NCI-H1092 treated with DMSO at 0.1 percent for 48 hours (cell line): ENCODE results near the gene RTN4RL2.
A peak's percentile ranks its signal among the peaks of the same experiment; 100 is the strongest.
"Not testable (repeated sequence)": the region's sequence is repeated elsewhere in the genome, so short reads cannot be mapped to it uniquely, and the experiment has no call there.

Source experiments
- DNase-seq: peaks from one replicate; lab custom pipeline; 2025; lab: John Stamatoyannopoulos, UW

RTN4RL2 gene

GRCh38 chr11:57432714-57433163 is 27.6 kb upstream of the RTN4RL2 start:
- DNase-seq, result no peak

GRCh38 chr11:57434640-57435546 is 25.4 kb upstream of the RTN4RL2 start:
- DNase-seq, result no peak

- no peak for DNase-seq
Observed at GRCh38 chr11:57436031-57436430, 24.3 kb upstream of the RTN4RL2 start.

- DNase-seq, result no peak
Observed at GRCh38 chr11:57438345-57439285, 21.7 kb upstream of the RTN4RL2 start.

- no peak for DNase-seq
Observed at GRCh38 chr11:57439786-57440185, 20.5 kb upstream of the RTN4RL2 start.

GRCh38 chr11:57440744-57441414 is 19.4 kb upstream of the RTN4RL2 start:
- DNase-seq, result peak; percentile 12

- DNase-seq, result no peak
Observed at GRCh38 chr11:57444362-57445121, 15.8 kb upstream of the RTN4RL2 start.

GRCh38 chr11:57445122-57445394 is 15.3 kb upstream of the RTN4RL2 start:
- not testable (repeated sequence) for DNase-seq

GRCh38 chr11:57446055-57446454 is 14.3 kb upstream of the RTN4RL2 start:
- DNase-seq, result no peak

- DNase-seq, result no peak
Observed at GRCh38 chr11:57453543-57454177, 6.7 kb upstream of the RTN4RL2 start.

GRCh38 chr11:57456960-57457642 is 3.2 kb upstream of the RTN4RL2 start:
- peak; percentile 68 for DNase-seq

GRCh38 chr11:57457643-57458023 is 2.7 kb upstream of the RTN4RL2 start:
- DNase-seq, result no peak

GRCh38 chr11:57458060-57458409 is 2.3 kb upstream of the RTN4RL2 start:
- no peak for DNase-seq

GRCh38 chr11:57458410-57459163 is 1.7 kb upstream of the RTN4RL2 start:
- DNase-seq, result peak; percentile 25

- no peak for DNase-seq
Observed at GRCh38 chr11:57459164-57460021, 935 bp upstream of the RTN4RL2 start.

- peak; percentile 21 for DNase-seq
Observed at GRCh38 chr11:57460758-57461749, 726 bp downstream of the RTN4RL2 start.

GRCh38 chr11:57461841-57462489 is 1.6 kb downstream of the RTN4RL2 start:
- no peak for DNase-seq
